Measurements from ENCODE around the gene MIOS. TPM values are rescaled to one million over a fixed set of nuclear protein-coding genes. Genes with fewer than 3 reads are reported as not detected.

MIOS gene
- polyA plus RNA-seq, 1 donor (not counting 4 experiments of a cell fraction or from before 2014, with no cell fraction given): 29.2 TPM

DNA sequence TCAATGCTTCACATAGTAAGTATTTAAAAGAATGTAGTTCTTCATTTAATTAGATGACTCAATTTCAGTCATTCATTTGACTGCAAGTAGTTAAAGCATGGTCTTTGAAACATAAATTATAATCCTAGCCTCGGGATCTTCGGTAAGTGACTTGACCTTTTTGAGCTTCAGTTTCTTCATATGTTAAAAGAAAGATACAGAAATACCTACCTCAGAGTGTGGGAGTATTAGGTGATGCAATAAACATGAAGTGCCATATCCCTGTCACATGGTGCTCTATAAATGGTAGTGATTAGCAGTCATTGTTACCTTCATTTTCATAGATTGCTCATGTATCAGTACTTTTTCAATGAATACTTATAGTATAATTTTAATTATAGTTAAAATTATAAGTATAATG, 42.6 kb downstream of the MIOS start:
- no peak overlapping the region for H3K27ac ChIP-seq (ENCODE audit: control insufficient read depth, insufficient read depth, low read length)
- dilution Hi-C loops (cut with MboI; ENCODE audit: extremely low pct_ligation_motif_present, low sequenced_read_pairs): no loop called here
- H2AFZ ChIP-seq (ENCODE audit: control insufficient read depth, low read length): no peak overlapping the region
- no peaks in the 10 kb centered on the region for H3K79me2 ChIP-seq (ENCODE audit: control insufficient read depth, insufficient read depth, low read length)
- no peaks in the 10 kb centered on the region for H3K9me3 ChIP-seq (ENCODE audit: control insufficient read depth, low read depth, low read length)
- H3K36me3 ChIP-seq (ENCODE audit: control insufficient read depth in 2 of 2, extremely low read depth in 1 of 2, insufficient read depth in 2 of 2, low read length in 2 of 2): peaks cover 0 to 2% of the 10 kb centered on the region in 2 experiments
- H3K9me1 ChIP-seq (ENCODE audit: control insufficient read depth, extremely low read depth, insufficient read depth, low read length): no peaks in the 10 kb centered on the region
- H3K4me1 ChIP-seq (ENCODE audit: control insufficient read depth, extremely low read depth, insufficient read depth, low read length): no peaks in the 10 kb centered on the region
- H3K4me3 ChIP-seq (ENCODE audit: control insufficient read depth in 2 of 3, extremely low read depth in 1 of 3, insufficient read depth in 2 of 3, low read depth in 1 of 3, low read length in 3 of 3): no peak overlapping the region
- no peak overlapping the region for H3K9ac ChIP-seq (ENCODE audit: control insufficient read depth, extremely low read depth, insufficient read depth, low read length)
- H3K4me2 ChIP-seq (ENCODE audit: control insufficient read depth, extremely low read depth, insufficient read depth, low read depth, low read length): no peak overlapping the region
- H4K20me1 ChIP-seq (ENCODE audit: control insufficient read depth, extremely low read depth, insufficient read depth, low read length): no peaks in the 10 kb centered on the region
- DNase-seq (ENCODE audit: low read depth, low spot score) (no peak), FAIRE-seq (no peak)
- TF ChIP-seq, protein P1, sequence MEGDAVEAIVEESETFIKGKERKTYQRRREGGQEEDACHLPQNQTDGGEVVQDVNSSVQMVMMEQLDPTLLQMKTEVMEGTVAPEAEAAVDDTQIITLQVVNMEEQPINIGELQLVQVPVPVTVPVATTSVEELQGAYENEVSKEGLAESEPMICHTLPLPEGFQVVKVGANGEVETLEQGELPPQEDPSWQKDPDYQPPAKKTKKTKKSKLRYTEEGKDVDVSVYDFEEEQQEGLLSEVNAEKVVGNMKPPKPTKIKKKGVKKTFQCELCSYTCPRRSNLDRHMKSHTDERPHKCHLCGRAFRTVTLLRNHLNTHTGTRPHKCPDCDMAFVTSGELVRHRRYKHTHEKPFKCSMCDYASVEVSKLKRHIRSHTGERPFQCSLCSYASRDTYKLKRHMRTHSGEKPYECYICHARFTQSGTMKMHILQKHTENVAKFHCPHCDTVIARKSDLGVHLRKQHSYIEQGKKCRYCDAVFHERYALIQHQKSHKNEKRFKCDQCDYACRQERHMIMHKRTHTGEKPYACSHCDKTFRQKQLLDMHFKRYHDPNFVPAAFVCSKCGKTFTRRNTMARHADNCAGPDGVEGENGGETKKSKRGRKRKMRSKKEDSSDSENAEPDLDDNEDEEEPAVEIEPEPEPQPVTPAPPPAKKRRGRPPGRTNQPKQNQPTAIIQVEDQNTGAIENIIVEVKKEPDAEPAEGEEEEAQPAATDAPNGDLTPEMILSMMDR (optimal IDR thresholded peaks at IDR 0.05 in 1 of 3, IDR thresholded peaks at IDR 0.05 in 1 of 3, conservative IDR thresholded peaks at IDR 0.05 in 1 of 3; ENCODE audit: extremely low read depth in 1 of 3, insufficient read depth in 2 of 3, low read length in 3 of 3): no peak
- TF ChIP-seq EZH2 (IDR thresholded peaks at IDR 0.05; ENCODE audit: low read length): no peak
- H3K27me3 ChIP-seq (ENCODE audit: control insufficient read depth, extremely low read depth, insufficient read depth, low read length): no peaks in the 10 kb centered on the region

DNA sequence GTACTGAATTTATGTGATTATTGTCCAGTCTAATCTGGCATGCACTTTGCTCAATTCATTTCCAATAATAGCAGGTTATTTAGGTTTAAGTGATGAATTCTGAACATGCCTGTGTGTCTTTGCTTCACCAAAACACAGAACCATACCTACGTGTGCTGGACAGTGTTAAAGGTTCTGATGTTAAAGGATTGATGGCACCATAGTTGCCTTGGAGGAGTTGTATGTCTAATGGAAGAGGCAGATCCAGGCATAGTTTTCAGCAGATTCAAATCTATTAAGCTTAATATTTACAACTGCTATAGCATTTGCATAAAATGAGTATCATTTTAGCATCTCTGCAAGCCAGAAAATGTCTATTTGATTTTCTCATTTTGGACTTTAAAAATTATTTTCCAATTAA, 45.8 kb downstream of the MIOS start:
- DNase-seq (ENCODE audit: low read depth, low spot score) (no peak), FAIRE-seq (no peak)
- Histone ChIP-seq H4K20me1 (ENCODE audit: control insufficient read depth, extremely low read depth, insufficient read depth, low read length) (no peaks in the 10 kb centered on the region), H2AFZ (ENCODE audit: control insufficient read depth, low read length) (no peak overlapping the region), H3K4me3 (ENCODE audit: control insufficient read depth in 2 of 3, extremely low read depth in 1 of 3, insufficient read depth in 2 of 3, low read depth in 1 of 3, low read length in 3 of 3) (no peak overlapping the region), H3K27ac (ENCODE audit: control insufficient read depth, insufficient read depth, low read length) (no peak overlapping the region), H3K27me3 (ENCODE audit: control insufficient read depth, extremely low read depth, insufficient read depth, low read length) (no peaks in the 10 kb centered on the region), H3K9me1 (ENCODE audit: control insufficient read depth, extremely low read depth, insufficient read depth, low read length) (no peaks in the 10 kb centered on the region), H3K79me2 (ENCODE audit: control insufficient read depth, insufficient read depth, low read length) (no peaks in the 10 kb centered on the region), H3K4me1 (ENCODE audit: control insufficient read depth, extremely low read depth, insufficient read depth, low read length) (no peaks in the 10 kb centered on the region), H3K9ac (ENCODE audit: control insufficient read depth, extremely low read depth, insufficient read depth, low read length) (no peak overlapping the region), H3K9me3 (ENCODE audit: control insufficient read depth, low read depth, low read length) (no peaks in the 10 kb centered on the region), H3K36me3 (ENCODE audit: control insufficient read depth in 2 of 2, extremely low read depth in 1 of 2, insufficient read depth in 2 of 2, low read length in 2 of 2) (no peaks in the 10 kb centered on the region), H3K4me2 (ENCODE audit: control insufficient read depth, extremely low read depth, insufficient read depth, low read depth, low read length) (no peak overlapping the region)
- dilution Hi-C loops (cut with MboI; ENCODE audit: extremely low pct_ligation_motif_present, low sequenced_read_pairs): no loop called here
- TF ChIP-seq EZH2 (IDR thresholded peaks at IDR 0.05; ENCODE audit: low read length): no peak
- TF ChIP-seq, protein P1 (optimal IDR thresholded peaks at IDR 0.05 in 1 of 3, IDR thresholded peaks at IDR 0.05 in 1 of 3, conservative IDR thresholded peaks at IDR 0.05 in 1 of 3; ENCODE audit: extremely low read depth in 1 of 3, insufficient read depth in 2 of 3, low read length in 3 of 3): no peak

Measured in keratinocyte (primary cell).